SK-N-SH treated with all-trans-retinoic acid at 6 μM for 48 hours (cell line): ENCODE data around the gene CCDC69.

ENCODE experiments used
- ATAC-seq: fragments of 200-7000 bp; cut with Tn5 transposase; 3 replicates; pipeline ENCODE4 v1.9.1; 2020; ENCODE audit warnings: mild to moderate bottlenecking, moderate library complexity
- ARNTL ChIP-seq: fragments of 450-650 bp; formaldehyde crosslinking; IDR thresholded peaks from 2 replicates; pipeline ENCODE4 v1.5.0; 2020; ENCODE audit warnings: low read depth, mild to moderate bottlenecking, moderate library complexity, borderline replicate concordance
- BACH2 ChIP-seq: fragments of 250-450 bp; sonication (Bioruptor Pico); IDR thresholded peaks from 2 replicates; pipeline ENCODE4 v1.9.0; 2021; ENCODE audit warnings: mild to moderate bottlenecking, borderline replicate concordance
- CREB5 ChIP-seq: fragments of 250-450 bp; sonication (Bioruptor Pico); IDR thresholded peaks from 2 replicates; pipeline ENCODE4 v1.5.1; 2020; ENCODE audit warnings: low read depth, mild to moderate bottlenecking, moderate library complexity
- CSDC2 ChIP-seq: fragments of 250-450 bp; sonication (Bioruptor Pico); IDR thresholded peaks from 2 replicates; pipeline ENCODE4 v1.5.0; 2020; ENCODE audit warnings: mild to moderate bottlenecking, moderate library complexity
- CSRNP3 ChIP-seq: fragments of 250-450 bp; sonication (Bioruptor Pico); IDR thresholded peaks from 2 replicates; pipeline ENCODE4 v1.5.1; 2021; ENCODE audit warnings: mild to moderate bottlenecking, moderate library complexity
- ESRRG ChIP-seq: fragments of 250-450 bp; sonication (Bioruptor Pico); IDR thresholded peaks from 2 replicates; pipeline ENCODE4 v1.6.1; 2021; ENCODE audit warnings: mild to moderate bottlenecking
- GLIS3 ChIP-seq: fragments of 250-450 bp; sonication (Bioruptor Pico); IDR thresholded peaks from 2 replicates; pipeline ENCODE4 v1.5.0; 2020; ENCODE audit warnings: mild to moderate bottlenecking, moderate library complexity
- OSR1 ChIP-seq: fragments of 250-450 bp; sonication (Bioruptor Pico); IDR thresholded peaks from 2 replicates; pipeline ENCODE4 v1.8.0; 2022; ENCODE audit warnings: moderate library complexity, mild to moderate bottlenecking, inconsistent platforms
- PATZ1 ChIP-seq: fragments of 250-450 bp; sonication (Bioruptor Pico); IDR thresholded peaks from 2 replicates; pipeline ENCODE4 v1.8.0; 2020; ENCODE audit warnings: mild to moderate bottlenecking, moderate library complexity, borderline replicate concordance
- POU6F1 ChIP-seq: fragments of 250-450 bp; sonication (Bioruptor Pico); IDR thresholded peaks from 2 replicates; pipeline ENCODE4 v1.8.0; 2021; ENCODE audit warnings: low read depth, mild to moderate bottlenecking, moderate library complexity, borderline replicate concordance
- PPARA ChIP-seq: fragments of 250-450 bp; sonication (Bioruptor Pico); IDR thresholded peaks from 2 replicates; pipeline ENCODE4 v1.5.0; 2020; ENCODE audit warnings: mild to moderate bottlenecking, borderline replicate concordance
- RARB ChIP-seq: fragments of 250-450 bp; sonication (Bioruptor Pico); IDR thresholded peaks from 2 replicates; pipeline ENCODE4 v1.8.0; 2021; ENCODE audit warnings: mild to moderate bottlenecking, moderate library complexity
- SNAI2 ChIP-seq: fragments of 250-450 bp; sonication (Bioruptor Pico); IDR thresholded peaks from 2 replicates; pipeline ENCODE4 v1.5.0; 2020; ENCODE audit warnings: mild to moderate bottlenecking, moderate library complexity
- TOX ChIP-seq: fragments of 250-450 bp; sonication (Bioruptor Pico); IDR thresholded peaks from 2 replicates; pipeline ENCODE4 v1.8.0; 2021; ENCODE audit warnings: mild to moderate bottlenecking, moderate library complexity, borderline replicate concordance
- TSHZ2 ChIP-seq: fragments of 250-450 bp; sonication (Bioruptor Pico); IDR thresholded peaks from 2 replicates; pipeline ENCODE4 v1.5.0; 2020; ENCODE audit warnings: mild to moderate bottlenecking, moderate library complexity
- ZC3H10 ChIP-seq: fragments of 250-450 bp; sonication (Bioruptor Pico); IDR thresholded peaks from 2 replicates; pipeline ENCODE4 v1.5.1; 2021; ENCODE audit warnings: mild to moderate bottlenecking, moderate library complexity
- ZFP3 ChIP-seq: fragments of 250-450 bp; sonication (Bioruptor Pico); IDR thresholded peaks from 2 replicates; pipeline ENCODE4 v1.5.0; 2020; ENCODE audit warnings: mild to moderate bottlenecking, moderate library complexity
- ZFP30 ChIP-seq: fragments of 450-650 bp; formaldehyde crosslinking; IDR thresholded peaks from 2 replicates; pipeline ENCODE4 v1.5.0; 2022; ENCODE audit warnings: mild to moderate bottlenecking, moderate library complexity
- ZNF70 ChIP-seq: fragments of 450-650 bp; formaldehyde crosslinking; IDR thresholded peaks from 2 replicates; pipeline ENCODE4 v1.5.0; 2020; ENCODE audit warnings: mild to moderate bottlenecking, moderate library complexity
- ZNF8 ChIP-seq: fragments of 450-650 bp; formaldehyde crosslinking; IDR thresholded peaks from 2 replicates; pipeline ENCODE4 v1.5.0; 2020; ENCODE audit warnings: mild to moderate bottlenecking, moderate library complexity

Gene CCDC69

GRCh38 chr5:151167022-151167421 is 56.9 kb downstream of the CCDC69 start:
- no peak for ATAC-seq

GRCh38 chr5:151164687-151165392 is 59.1 kb downstream of the CCDC69 start:
- TF ChIP-seq BACH2 (CRISPR knock-in tag): no peak
- TF ChIP-seq ZC3H10 (CRISPR knock-in tag): no peak
- no peak for TF ChIP-seq CREB5 (CRISPR knock-in tag)
- no peak for TF ChIP-seq TSHZ2
- TF ChIP-seq POU6F1 (CRISPR knock-in tag): no peak
- TF ChIP-seq ESRRG (CRISPR knock-in tag): no peak
- TF ChIP-seq TOX (CRISPR knock-in tag): no peak
- TF ChIP-seq PATZ1 (CRISPR knock-in tag): no peak
- TF ChIP-seq ZFP3: no peak
- no peak for TF ChIP-seq ZNF70 (CRISPR knock-in tag)
- no peak for TF ChIP-seq CSRNP3 (CRISPR knock-in tag)
- no peak for TF ChIP-seq ZFP30
- TF ChIP-seq GLIS3 (CRISPR knock-in tag): no peak
- TF ChIP-seq SNAI2 (CRISPR knock-in tag): no peak
- TF ChIP-seq RARB (CRISPR knock-in tag): no peak
- TF ChIP-seq ARNTL (CRISPR knock-in tag): no peak
- no peak for TF ChIP-seq CSDC2
- peak; percentile 100 for ATAC-seq

More at GRCh38 chr5:151167022-151167421, 56.9 kb downstream of the CCDC69 start:
- no peak for TF ChIP-seq POU6F1 (CRISPR knock-in tag)
- no peak for TF ChIP-seq ZFP3
- TF ChIP-seq PPARA (CRISPR knock-in tag): no peak

GRCh38 chr5:151162776-151163175 is 61.1 kb downstream of the CCDC69 start:
- ATAC-seq: no peak
- TF ChIP-seq ZNF8 (CRISPR knock-in tag) (no peak), OSR1 (CRISPR knock-in tag) (no peak), TOX (CRISPR knock-in tag) (no peak), PATZ1 (CRISPR knock-in tag) (no peak), GLIS3 (CRISPR knock-in tag) (no peak), TSHZ2 (no peak), CSDC2 (no peak), BACH2 (CRISPR knock-in tag) (no peak)
